HG02852 (cell line): ENCODE data around the gene PACRG.

Experiments used
- ATAC-seq: cut with Tn5 transposase; IDR thresholded peaks from one replicate; pipeline ENCODE4 v1.9.1; 2021; ENCODE audit warnings: mild to moderate bottlenecking, moderate library complexity; ENCODE audit not compliant: unreplicated experiment

PACRG gene

DNA sequence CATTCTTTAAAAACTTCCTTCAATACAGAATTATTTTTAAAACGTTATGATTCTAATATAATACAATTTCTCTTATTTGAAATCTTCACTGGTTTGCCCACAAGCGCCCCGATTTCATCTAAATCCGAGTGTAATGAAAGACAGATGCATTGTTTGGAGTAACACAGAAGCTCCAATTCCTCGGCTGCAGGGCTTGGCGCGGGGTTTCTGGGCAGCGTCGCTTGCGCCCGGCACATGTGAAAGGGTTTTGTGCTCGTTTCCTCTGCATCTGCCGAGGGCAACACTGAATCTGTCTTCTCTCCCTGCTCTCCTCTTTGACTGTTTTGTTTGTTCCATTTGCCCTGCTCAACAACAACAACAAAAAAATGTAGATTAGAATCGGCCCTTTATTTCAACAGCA is 438.1 kb downstream of the PACRG start:
- ATAC-seq = no peak

DNA sequence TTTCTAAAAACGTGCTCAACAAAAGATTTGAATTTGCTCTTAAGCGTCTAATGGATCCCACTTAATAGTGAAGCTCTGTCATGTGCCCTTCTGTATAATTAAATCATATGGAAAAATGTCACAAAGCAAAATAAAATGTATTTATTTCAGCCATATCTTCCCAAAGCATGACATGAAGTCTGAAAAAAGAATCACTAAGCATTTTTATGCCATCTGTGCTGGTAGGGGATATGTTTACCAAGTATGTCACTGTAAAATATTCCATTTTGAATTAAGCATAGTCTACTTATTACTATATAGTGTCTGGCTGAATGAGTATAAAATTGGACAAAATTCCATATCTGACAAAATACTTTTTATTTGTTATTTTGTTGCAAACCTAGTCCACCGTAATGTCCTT is 438.7 kb downstream of the PACRG start:
- no peak for ATAC-seq

DNA sequence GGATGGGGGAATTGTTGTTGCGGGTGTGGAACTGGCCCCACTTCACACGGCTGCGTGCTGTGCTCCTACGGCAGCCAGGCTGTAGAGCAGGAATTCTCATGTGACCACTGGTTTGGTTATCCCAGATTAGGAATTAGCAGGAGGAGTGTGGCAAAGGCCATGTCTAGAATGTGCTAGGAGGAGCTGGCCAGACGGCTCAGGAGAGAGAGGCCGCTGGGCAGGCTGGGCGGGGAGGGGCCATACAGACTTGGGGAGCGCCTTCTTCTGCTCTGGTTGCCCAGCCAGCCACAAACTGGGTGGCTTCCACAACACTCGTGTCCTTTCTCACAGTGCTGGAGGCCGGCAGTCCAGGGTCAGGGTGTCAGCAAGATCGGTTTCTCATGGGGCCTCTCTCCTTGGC is 441.7 kb downstream of the PACRG start:
- no peak for ATAC-seq

DNA sequence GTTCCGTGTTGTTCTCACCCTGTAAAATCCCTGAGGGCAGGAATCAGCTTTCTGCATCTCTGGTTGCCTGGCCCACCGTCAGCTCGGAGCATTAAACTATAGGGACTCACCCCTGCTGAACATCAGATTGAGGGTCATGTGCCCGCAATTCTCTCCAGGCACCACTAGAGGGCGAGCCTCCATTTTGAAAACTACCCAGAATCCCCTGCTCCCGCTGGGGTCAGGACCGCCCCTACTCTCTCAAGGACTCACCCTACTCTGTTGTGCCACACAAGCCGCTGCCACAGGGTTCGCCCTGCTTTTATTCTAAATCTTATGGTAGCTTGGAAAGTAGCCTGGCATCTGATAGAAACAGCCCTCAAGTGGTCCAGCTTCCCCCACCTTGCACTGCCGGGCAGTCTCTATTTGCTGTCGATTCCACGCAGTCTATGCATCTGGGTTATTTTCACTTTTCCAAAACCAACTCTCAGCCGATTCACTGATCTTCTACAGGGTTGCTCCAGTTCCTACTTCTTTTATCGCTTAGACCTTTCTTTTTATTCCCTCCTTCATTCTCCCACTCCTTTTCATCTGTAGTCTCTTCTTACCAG is 442.6 kb downstream of the PACRG start:
- ATAC-seq = peak; percentile 86

DNA sequence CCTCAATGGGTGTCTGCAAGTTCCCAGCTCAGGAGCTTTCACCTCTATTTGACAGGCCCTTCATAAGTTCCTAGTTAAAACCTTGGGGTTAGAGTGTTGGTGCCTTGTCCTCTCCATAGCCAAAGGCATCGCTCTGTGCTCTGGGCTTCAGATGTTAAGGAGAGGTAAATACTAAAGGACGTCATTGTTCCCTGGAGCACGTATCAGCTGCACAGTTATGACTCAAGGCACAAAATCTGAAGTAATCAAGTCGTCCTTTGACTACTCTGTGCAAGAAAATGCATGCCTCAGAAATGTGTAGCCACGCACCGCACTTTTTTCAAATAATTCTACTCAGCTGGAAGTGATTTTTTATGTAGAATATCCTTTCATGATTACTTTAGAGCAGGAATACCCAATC is 446.0 kb downstream of the PACRG start:
- ATAC-seq = no peak

DNA sequence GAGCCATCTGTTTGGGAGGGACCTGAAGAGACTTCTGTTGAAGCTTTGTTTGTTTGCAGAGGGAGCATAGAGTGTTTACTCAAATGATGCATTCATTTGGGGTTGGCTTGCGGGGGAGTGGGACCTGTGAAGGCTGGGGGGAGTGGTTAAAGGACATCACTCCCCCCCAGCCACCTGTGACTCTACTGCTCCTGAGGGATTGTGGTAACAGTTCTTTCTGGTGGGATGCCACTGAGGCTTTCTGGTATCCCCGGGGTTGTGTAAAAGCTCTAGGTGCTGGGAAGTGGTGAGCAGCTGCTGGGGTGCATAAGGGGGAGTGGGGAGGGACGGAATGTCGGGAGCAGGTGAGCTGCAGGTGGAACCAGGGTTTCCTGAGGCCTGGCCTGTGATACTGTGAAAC is 447.5 kb downstream of the PACRG start:
- no peak for ATAC-seq

DNA sequence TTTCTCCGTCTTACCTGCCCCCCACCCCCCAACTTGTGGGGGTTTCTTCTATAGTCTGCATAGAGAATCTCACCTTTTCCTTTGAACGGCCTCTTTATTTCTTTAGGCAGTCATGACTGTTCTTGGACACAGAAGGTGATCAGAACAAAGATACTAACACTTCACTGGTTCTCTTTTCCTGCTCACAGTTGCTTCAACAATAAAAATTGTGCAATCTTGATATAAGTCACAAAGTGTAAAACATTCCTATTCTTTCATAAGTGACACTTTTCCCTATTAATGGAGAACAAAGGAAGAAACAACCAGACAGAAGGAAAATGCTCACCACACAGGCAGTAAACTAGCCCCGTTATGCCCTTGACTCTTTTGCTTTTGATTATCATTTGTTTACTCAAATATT is 448.3 kb downstream of the PACRG start:
- ATAC-seq = no peak

DNA sequence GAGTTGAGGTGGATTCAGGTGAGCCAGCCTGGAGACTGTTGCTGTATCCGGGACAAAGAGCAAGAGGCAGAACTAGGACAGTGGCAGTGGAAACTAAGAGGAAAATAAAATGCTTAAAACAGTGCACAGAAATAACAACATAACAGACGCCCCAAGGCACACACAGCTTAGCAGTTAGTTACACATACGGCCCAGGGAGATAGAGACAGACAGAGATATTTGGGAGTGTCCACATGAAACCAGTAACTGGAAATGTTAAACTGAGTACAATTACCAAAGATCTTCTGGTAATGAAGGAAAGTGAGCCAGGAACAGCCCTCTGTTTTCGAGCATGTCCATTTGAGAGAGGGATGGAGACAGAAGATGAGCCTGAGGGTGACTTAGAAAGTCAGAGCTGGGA is 449.2 kb downstream of the PACRG start:
- no peak for ATAC-seq

DNA sequence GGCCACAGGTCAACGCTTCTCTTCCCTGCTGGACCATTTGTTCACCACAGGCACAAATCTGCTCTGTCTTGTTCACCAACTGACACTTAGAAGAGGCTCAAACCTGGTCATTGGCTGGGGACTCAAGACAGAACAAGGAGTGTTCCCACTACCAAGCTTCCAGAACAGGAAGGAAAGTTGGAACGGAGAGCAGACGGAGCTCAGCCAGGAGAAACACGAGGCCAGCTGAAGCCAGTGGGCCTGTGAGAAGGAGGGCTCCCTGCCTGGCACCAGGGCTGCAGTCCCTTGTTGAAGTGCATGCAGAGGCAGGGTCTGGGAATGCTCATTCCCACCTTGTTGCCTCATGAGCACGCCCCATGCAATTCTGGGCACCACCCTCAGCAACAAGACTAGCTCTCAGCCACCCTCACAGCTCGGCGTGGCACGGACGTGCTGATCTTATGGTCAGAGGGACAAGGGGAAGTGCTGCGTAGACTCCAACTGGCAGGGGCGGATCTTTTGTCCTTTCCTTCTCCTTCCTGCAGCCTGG is 450.2 kb downstream of the PACRG start:
- no peak for ATAC-seq

DNA sequence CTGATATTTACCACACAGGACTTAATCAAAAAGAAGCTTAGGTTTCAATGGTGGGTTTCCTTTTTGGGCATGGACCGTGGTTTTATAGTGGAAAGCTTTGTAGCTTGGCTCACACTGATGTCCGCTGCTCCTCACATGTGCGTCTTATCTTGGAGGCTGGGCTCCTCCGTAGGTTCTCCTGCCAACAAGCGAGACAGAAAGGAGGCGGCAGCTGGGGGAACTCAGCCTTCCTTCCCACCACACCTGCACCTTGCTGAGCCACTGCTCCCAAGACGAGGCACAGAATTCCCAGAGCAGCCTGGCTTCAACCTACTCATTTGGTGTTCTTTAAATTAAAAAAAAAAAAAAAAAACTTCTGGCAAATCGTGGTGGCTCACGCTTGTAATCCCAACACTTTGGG is 451.3 kb downstream of the PACRG start:
- no peak for ATAC-seq

DNA sequence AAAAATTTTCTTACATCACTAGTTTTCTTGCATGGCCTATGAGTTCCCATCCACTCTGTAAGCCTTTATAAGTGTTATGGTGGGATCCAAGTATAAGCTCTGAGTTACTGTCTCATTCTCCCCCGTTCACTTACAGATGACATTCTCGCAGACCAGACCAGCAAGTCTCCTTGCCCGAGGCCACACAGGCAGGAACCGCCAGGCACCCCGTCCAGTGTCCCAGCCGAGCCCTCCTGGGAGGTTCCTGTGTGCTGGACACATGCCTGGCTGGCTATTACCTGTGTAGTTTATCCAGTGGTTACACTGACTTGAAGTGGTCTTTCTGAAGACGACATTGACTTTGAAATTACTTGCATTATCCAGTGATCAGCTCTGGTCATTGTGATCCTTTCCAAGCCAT is 451.9 kb downstream of the PACRG start:
- no peak for ATAC-seq

DNA sequence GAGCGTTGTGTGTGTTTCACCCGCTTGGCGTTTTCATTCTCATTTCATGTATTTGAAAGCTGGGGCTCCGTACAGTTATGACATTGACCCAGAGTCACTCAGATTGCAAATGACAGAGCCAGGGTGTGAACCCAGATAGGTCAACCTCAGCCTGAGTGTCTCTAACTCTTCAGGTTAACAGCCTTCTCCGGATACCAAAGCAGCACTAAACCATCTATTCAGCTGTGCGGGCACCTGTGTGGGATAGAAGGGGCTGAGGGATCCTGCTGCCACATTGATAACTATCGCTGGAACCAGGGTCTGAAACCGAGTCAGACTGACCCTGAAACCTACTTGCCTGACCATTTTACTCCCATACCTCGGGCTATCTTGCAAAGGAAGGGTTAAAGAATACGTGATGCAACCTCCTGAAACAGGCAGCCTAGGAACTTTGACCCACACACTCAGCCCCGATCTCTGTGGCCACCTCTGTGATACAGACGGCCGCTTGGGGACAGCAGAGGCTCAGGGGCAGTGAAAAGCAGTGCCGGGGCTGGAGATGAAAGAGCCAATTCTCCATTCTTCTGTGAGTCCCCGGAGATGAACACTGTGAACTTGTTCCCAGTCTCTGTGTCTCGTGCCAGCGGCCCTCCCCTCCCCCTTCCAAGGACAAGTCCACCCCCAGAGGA is 453.2 kb downstream of the PACRG start:
- no peak for ATAC-seq

DNA sequence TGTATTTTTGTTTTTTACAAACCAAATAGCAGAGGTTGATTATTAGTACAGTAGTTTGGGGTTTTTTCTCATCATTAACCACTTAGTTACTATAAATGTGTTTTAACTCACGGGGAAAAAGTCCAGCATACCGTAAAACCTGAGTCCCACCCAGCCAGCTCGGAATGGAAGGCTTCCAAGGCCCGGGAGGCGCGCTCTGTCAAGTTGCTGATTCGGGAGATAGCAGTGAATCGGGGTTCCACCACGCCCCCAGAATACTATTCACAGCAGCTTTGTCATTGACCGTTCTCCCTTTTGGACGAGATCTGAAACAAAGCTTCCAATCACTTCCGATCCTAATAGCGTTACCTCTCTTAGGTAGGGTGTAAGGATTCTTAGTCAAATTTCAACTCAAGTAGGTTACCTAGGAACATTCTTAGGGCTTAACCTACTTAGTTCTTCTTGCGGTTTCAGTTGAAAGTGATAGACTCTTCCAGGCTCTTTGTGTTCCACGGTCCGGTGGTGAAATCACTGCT is 453.9 kb downstream of the PACRG start:
- no peak for ATAC-seq

DNA sequence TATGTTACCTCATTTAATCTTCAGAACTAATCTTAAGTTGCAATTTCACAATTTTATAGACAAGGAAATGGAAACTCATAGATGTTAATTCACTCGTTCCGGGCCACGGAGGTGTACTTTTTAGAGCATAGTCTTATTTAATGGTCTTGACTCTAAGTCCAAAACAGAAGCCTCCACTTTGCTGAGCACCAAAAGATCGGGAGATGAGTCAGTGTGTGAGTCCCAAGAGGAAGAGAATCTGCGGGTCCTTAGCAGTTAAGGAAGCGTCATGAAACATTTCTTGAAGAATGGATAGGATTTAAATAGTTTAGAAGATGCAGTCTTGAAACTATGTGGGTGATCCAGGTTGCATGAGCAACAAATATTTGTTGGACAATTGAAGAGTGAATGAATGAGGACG is 454.9 kb downstream of the PACRG start:
- ATAC-seq = no peak

DNA sequence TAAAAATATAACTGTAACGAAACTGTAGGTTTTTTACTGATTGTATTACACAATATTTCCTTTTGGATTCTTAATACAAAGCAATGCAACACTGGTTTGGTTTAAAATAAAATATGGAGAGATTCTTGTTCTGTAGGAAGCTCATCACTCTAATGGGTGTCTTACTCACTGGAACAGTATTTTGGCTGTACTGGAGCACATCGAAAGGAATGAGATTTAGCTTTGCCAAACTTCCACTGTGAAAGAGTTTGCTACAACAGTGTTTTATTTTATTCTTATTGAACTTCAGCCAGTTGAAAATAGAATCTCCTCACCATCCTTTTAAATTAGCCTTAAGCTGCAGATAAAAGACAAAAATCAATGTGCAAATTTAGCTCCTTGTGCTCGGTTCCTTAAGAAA is 456.0 kb downstream of the PACRG start:
- no peak for ATAC-seq

DNA sequence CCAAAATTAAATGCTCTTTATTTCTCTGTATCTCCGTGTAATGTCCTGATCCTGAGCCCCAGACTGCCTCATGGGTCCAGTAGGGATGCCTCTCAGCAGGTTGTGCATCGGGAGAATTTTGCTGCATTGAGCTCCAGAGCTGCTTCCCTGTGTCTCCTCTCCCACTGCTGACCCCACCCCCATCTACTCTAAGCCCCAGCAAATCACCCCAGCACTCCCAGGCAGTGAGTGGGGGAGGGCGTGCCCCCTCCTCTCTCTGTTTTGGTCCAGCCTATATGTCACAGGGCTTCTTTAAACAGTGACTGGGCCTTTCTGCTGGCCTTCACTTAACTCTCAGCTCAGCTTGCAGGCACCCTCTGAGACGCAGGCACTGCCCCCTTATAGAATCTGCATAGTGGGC is 458.0 kb downstream of the PACRG start:
- ATAC-seq = no peak

DNA sequence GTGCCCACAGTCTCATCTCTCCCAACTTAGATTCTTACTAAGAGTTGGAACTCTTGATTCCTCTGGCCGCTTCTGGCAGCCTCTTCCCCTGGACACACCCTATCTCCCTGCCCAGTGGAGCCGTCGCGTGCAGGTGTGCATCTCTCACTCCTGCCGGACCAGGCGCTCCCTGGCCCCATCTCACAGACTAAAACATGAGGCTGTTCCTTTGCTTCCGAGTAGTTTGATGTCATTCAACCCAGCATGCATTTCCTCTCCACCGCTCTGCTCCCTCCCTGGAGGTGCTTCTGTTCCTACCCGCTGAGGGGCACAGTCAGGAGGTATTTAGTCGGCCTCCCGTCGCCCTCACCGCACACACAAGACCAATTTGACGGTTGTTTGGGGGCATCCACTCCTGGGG is 458.8 kb downstream of the PACRG start:
- no peak for ATAC-seq

DNA sequence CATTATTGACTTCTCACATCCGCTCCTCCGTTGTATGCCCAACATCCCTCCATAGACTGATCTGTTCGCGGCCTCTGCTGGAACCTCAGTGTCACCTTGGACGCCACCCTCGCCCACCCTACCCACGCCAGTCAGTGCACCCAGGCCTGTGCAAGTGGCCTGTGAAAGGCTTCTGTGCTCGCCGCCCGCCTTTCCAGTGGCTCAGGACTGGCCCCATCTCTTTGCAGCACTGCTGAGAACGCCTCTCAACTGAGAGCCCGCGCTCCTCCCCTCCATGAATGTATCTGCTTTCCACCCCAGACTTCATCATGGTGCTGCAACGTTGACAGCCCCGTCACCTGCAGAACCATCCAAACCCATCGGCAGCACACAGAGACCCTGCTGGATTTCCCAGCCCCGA is 459.4 kb downstream of the PACRG start:
- no peak for ATAC-seq

DNA sequence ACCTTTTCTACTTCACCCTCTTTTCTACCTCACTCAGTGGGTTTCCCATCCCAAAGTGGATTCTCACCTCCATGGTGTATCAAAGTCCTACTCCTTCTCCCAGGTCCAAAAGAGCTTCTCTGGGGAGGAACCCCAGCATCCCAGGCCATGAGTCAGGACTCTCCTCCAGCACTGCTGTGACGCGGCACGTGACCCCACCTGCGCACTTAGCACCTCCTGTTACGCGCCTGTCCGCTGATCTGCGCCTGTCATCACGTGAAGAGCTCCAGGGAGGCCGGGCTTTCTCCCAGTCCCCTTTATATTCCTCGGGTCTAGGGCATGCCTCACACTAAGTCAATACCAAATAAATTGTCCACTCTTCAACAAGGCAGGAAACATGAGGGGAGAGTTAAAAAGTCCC is 459.8 kb downstream of the PACRG start:
- ATAC-seq = no peak

DNA sequence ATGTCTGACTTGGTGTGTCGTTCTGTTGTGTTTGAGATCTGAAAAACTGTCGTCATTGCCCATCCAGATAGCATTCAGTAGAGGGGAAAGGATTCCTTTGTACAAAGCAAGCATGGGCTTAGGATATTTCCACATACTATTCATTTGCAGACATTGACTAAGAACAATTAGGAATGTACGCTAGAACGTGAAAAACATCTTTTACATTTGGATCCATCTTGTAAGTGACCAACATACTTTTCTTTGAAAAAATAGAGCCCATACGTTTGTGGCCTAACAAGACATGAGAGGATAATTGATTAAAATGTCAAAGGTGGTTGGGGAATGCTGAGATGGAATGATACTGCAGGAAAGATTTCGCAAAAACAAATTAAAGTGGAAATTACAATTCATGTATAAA is 461.0 kb downstream of the PACRG start:
- no peak for ATAC-seq

DNA sequence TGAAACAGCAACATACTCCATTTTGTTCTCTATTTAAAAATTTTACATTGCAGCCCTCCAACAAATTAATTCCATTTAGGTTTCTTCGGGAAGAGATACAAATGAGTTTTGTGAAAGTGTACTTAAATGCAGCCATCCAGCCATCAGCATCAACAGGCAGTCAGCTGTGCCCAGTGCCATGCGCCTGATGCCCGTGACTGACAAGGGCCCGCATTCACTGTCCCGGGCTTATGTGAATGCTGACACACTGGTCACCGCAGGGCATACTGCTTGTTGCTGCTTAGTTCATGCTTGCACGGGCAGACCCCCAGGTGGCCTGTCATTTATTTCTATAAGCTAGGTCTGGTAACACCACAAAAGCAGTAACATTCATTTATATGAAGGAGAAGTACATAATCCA is 461.8 kb downstream of the PACRG start:
- no peak for ATAC-seq

DNA sequence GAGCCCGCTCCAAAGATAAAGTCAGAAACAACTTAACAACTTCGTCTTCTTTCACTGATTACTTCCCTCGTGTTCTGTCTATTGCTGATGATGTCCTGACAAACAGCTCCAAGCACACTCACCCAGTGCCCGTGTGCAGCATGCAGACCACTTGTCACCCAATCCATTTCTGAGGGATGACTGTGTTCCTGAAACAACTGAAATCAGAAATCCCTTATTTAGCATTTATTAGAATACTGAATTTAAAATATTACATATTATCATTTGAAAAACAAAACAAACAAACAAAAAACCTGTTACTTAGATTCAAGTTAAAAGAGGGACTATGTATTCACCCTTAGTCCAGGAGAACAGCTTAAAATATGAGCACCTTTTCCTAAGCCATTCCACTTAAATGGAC is 463.0 kb downstream of the PACRG start:
- ATAC-seq = no peak
